Skin epidermis (tissue), 12 donors: Measurements from ENCODE around the gene CAPN2.

Experiments used
- H3K27ac ChIP-seq, 21 experiments: fragments of 200-600 bp; sonication (generic) in 11 of 21; one replicate each; pipeline ENCODE4 v1.5.0; 2020; ENCODE audit warnings: mild to moderate bottlenecking in 3 of 21, inconsistent platforms in 2 of 21, moderate library complexity in 2 of 21
- H3K4me3 ChIP-seq, 7 experiments: fragments of 200-600 bp; sonication (generic) in 2 of 7; one replicate each; pipeline ENCODE4 v1.5.0; 2020; ENCODE audit warnings: inconsistent platforms in 2 of 7, mild to moderate bottlenecking in 2 of 7, moderate library complexity in 1 of 7

The CAPN2 gene

DNA sequence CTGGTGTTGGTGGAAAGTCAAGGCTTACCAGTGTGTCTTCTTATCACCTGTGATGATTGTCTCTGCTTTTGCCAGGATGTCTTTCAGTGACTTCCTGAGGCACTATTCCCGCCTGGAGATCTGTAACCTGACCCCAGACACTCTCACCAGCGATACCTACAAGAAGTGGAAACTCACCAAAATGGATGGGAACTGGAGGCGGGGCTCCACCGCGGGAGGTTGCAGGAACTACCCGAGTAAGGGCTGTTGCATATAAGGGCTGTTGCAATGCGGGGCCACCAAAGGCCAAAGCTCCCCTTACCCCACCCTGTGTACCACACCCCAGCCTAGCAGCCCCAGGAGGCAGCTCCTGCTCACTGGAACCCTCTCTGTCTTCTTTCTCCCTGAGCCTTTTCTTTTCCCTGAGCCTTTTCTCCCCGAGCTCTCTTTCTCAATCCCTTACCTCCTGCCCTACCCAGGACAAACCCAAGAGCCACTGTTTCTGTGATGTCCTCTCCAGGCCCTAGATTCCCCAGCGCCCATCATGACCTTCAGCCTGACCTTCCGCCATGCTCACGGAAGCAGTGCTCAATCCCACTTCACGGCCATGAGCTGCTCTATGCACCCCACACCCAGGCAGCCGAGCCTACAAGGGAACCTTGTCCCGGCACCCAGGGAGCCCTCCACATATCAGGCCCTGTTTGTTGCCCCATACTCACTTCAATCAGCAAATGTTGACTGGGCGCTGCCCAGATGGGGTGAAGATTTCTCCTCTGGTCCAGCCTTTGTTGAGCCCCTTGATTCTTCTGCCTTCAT is 40.6 kb downstream of the CAPN2 start:
- H3K4me3 ChIP-seq = no peak overlapping the region
- no peak overlapping the region for H3K27ac ChIP-seq

DNA sequence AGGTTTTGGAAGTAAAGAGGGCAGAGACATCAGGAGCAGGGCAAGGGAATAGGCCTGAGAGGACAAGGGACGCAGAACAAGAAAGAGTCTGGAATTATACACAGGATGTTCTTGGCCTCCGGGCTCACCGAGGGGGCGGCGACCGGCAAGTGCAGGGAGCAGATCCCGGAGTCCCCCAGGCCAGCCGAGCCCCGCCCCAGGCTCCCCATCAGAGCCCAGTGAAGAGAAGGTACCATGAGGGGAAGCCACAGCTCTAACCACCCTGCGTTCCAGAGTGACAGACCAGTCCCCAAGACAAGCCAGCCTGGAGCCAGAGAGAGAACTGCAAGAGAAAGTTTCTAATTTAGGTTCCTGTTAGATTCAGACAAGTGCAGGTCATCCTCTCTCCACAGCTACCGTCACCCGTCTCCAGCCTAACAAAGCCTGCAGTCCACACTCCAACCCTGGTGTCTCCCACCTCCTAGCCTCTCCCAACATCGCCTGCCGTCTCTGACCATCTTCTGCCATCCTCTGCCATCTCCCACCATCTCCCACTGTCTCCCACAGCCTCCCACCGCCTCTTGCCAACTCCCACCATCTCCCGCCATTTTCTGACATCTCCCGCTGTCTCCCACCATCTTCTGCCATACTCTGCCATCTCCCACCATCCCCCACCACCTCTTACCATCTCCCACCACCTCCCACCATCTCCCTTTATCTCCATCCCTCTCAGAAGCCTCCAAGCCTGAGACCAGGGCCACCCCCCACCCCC is 42.5 kb downstream of the CAPN2 start:
- no peak overlapping the region for H3K4me3 ChIP-seq
- H3K27ac ChIP-seq = no peak overlapping the region

GRCh38 chr1:223755432-223755792 is 43.1 kb downstream of the CAPN2 start:
- Histone ChIP-seq H3K27ac (no peak overlapping the region), H3K4me3 (no peak overlapping the region)

DNA sequence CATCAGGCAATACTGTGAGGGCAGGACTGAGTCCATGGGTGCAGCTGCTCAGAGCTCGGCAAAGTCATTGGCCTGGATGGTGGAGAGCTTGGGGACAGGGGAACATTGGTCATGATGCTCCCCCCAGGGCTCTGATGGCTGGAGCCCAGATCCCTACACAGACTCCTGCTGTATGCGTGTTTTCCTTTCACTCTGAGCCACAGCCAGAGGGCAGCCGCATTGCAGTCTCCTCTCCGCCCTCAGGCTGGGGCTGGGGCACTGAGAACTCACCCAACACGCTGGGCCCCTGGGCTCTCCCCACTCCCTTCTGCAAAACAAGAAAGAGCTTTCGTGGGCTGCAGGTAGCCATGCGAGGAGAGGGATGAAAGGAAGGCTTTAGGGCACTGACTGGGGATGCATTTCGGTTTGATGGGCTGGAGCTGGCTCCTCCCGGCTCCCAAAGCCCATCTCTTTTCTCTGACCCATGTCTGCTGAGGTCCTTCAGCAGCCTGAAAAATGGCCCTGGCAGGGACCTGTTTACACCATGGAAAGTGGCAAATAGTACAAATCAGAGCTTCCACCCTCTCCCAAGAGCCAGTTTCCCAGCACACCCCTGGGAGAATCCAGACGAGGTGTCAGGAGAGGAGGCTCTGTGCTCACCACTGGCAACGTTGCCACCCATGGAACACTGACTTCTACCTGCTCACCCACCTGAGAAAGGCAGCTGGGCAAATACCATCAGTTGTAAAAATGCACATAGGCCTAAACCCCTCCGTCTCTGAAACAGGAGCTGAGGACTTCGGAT is 43.8 kb downstream of the CAPN2 start:
- H3K27ac ChIP-seq = no peak overlapping the region
- H3K4me3 ChIP-seq = no peak overlapping the region

DNA sequence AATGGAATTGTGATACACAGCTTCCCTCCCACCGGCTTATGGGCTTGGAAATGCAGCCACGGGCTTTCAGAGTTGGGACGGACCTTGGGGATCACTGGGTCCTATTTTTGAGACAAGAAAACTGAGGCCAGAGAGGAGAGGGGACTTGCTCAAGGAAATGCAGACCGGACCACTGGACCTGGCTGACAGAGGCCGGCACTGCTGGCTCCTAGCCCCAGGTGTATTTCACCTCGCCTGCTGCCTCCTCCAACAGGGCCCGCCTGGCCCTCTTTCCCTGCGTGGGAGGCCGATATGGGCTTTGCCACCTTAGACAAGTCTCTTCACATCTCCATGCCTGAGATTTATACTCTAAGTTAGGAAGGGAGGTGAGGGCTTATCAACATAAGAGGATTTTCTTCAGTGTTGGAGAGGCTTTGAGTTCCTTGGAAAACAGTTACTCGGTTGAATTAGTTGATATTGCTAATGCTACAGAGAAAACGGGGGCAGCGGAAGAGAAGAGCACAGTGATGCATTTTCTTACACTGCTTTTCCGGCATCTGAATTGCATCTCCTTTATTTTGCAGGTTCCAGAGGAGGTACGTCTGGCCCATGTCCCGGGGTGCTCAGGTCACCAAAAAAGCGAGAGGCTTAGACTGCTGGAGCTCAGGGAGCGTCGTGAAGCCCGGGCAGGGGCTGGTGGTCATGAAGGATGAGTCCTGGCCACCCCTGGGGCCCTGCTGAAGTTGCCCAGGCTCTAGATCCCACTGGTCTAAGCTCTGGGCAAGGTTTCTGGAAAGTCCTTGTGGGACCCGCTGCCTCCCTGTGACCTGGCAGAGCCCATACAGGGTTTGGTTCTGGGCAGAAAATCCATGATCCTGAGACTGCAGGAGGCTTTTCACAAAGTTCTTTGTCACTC is 44.7 kb downstream of the CAPN2 start:
- Histone ChIP-seq H3K27ac (no peak overlapping the region), H3K4me3 (no peak overlapping the region)

DNA sequence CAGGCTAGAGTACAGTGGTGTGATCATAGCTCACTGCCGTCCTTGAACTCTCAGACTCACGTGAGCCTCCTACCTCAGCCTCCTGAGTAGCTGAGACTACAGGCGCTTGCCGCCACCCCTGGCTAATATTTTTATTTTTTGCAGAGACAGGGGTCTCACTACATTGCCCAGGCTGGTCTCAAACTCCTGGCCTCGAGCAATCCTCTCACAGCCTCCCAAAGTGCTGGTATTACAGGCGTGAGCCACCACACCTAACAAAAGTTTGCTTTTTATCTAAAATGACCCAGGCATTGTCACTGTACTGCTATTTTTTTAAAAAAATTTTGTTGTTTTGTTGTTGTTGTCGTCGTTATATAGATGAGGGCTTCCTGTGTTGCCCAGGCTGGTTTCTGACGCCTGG is 46.4 kb downstream of the CAPN2 start:
- H3K4me3 ChIP-seq = no peak overlapping the region
- H3K27ac ChIP-seq = no peak overlapping the region

DNA sequence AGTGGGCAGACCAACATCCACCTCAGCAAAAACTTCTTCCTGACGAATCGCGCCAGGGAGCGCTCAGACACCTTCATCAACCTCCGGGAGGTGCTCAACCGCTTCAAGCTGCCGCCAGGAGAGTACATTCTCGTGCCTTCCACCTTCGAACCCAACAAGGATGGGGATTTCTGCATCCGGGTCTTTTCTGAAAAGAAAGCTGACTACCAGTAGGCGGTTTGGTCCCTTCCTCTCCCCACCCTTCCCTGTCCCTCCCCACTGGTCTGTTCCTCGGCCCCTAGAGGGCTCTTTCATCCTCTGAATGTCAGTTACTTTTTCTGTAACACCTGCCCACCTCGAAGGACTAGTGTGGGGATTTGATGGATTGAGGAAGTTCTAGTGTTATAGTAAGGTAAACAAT is 46.9 kb downstream of the CAPN2 start:
- no peak overlapping the region for H3K27ac ChIP-seq
- H3K4me3 ChIP-seq = no peak overlapping the region

- Histone ChIP-seq H3K4me3 (no peak overlapping the region), H3K27ac (no peak overlapping the region)
Observed at GRCh38 chr1:223760833-223761232, 48.5 kb downstream of the CAPN2 start.

DNA sequence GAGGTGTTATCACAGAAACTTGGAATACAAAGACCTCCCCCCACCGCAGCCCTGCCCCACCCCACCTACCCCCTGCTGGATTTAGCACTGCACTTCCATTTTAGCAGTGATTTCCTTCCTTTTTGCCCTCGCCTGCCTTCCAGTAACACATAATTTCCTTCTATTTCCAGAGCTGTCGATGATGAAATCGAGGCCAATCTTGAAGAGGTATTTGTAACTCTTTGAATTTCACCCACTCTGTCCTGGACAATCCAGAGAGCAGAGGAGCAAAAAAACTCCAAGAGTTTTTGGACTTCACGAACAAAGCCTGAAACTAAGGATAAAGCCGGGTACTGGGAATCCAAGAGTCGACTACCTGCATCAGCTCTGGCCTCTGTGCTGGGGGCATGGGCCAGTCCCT is 49.1 kb downstream of the CAPN2 start:
- H3K4me3 ChIP-seq = no peak overlapping the region
- no peak overlapping the region for H3K27ac ChIP-seq

DNA sequence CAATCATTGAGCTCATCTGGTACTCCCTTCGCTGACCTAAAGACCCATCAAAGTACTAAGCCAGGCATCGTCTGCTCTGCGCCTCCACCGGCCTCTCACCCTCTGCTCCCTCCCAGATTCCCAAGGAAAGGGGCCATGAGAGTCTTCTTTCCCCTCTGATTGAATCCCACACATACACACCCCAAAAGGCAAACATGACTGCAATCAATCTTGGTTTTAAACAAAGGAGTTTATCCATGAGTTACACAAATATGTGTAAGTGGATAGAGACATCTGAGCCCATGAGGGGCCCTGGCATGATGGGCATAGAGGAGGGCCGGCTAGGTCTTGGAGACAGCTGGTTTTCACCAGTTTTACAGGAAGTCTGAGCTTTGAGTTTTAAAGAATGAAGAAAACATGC is 50.9 kb downstream of the CAPN2 start:
- H3K27ac ChIP-seq = no peak overlapping the region
- no peak overlapping the region for H3K4me3 ChIP-seq

- Histone ChIP-seq H3K4me3 (no peak overlapping the region), H3K27ac (peak overlapping the region in 1 of 21 experiments; percentile 21)
Observed at GRCh38 chr1:223763881-223764280, 51.5 kb downstream of the CAPN2 start.

DNA sequence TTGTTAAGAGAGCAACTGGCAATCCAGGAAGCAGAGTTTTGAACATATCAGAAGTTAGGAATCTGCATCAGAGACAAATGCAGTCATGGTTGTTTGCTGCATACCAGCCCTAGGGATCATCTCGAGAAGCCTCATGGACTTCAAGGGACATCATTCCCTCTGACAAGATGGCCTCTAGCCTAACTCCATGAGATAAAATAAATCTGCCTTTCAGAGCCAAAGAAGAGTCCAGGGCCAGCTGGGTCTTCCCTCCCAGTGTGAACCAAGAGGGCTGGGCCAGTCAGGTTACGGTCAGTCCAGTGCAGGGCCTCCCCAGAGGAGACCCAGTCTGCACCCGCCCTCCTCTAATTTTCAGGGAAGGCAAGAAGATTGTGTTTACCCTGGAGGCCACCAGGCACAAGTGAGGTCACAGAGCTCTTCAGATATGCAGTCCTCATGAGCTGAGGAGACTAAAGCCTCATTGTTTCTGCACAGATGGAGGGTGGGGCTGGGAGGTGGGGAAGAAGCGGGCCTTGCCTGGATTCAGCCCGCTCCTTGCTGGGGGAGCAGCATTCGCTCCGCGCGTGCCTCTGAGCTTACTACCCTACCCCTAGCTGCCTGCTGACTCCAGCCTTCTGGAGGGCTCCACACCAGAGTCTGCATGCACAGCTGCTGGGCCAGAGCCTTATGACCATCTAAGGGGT is 52.8 kb downstream of the CAPN2 start:
- H3K27ac ChIP-seq = peak overlapping the region in 2 of 21 experiments; percentile 20 to 36
- no peak overlapping the region for H3K4me3 ChIP-seq

GRCh38 chr1:223765719-223766340 is 53.5 kb downstream of the CAPN2 start:
- peak overlapping the region in 1 of 21 experiments; percentile 20 for H3K27ac ChIP-seq
- H3K4me3 ChIP-seq = no peak overlapping the region

- Histone ChIP-seq H3K4me3 (no peak overlapping the region), H3K27ac (peak overlapping the region in 12 of 21 experiments; percentile 2 to 69 (median 26))
Observed at GRCh38 chr1:223770621-223771315, 58.4 kb downstream of the CAPN2 start.

DNA sequence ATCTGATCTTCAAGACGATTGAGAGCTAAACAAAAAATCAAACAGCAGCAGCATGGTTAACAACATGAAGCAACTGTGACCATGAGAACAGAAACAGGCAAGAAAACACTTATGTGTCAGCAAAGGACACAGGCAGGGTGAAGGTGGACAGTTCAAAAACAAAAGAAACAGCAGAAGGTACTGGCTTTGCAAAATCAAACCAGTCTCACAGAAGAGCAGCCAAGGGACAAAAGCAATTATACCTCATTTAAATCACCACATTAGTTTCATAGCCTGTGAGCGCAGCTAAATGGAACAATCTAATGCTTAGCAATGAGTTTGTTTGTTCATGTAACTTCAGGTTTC is 59.1 kb downstream of the CAPN2 start:
- H3K27ac ChIP-seq = peak overlapping the region in 16 of 21 experiments; percentile 2 to 69 (median 30)
- no peak overlapping the region for H3K4me3 ChIP-seq

GRCh38 chr1:223771814-223772770 is 59.8 kb downstream of the CAPN2 start:
- Histone ChIP-seq H3K4me3 (no peak overlapping the region), H3K27ac (peak overlapping the region in 15 of 21 experiments; percentile 2 to 69 (median 35))

DNA sequence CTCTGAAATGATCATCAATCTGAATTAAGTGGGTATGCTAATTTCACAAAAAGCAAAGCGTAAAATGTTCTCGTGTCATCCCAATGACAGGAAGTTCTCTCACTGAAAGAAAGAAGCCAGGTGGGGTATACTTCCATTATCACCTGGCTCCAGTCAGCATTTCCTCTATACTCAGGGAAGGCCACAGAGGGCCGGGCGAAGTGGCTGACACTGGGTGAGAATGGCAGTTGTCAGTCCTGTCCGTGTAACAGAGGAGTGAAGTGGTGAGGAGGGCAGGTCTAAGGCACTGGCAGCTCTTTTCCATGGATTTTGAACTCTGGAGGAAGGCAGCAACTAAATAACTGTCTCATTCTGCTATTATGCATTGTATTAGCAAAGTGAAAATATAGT is 60.4 kb downstream of the CAPN2 start:
- Histone ChIP-seq H3K4me3 (no peak overlapping the region), H3K27ac (peak overlapping the region in 4 of 21 experiments; percentile 35 to 69 (median 50))
